Fibroblast of mammary gland (primary cell): ENCODE measurements around the gene C11orf68.

ENCODE experiments used
- DNase-seq: peaks from one replicate; pipeline ENCODE4 v3.0.0-alpha.2; 2010; ENCODE audit warnings: low read depth
- H3K4me3 ChIP-seq: 2 replicates; pipeline ENCODE4 v1.5.1; 2011; ENCODE audit warnings: low read depth, mild to moderate bottlenecking, low read length, moderate library complexity; ENCODE audit not compliant: control insufficient read depth
- TF ChIP-seq, protein P1 (sequence below): conservative IDR thresholded peaks from 2 replicates; pipeline ENCODE4 v1.5.1; 2011; ENCODE audit warnings: low read depth, low read length, inconsistent platforms; ENCODE audit not compliant: control insufficient read depth, insufficient read depth

The C11orf68 gene

DNA sequence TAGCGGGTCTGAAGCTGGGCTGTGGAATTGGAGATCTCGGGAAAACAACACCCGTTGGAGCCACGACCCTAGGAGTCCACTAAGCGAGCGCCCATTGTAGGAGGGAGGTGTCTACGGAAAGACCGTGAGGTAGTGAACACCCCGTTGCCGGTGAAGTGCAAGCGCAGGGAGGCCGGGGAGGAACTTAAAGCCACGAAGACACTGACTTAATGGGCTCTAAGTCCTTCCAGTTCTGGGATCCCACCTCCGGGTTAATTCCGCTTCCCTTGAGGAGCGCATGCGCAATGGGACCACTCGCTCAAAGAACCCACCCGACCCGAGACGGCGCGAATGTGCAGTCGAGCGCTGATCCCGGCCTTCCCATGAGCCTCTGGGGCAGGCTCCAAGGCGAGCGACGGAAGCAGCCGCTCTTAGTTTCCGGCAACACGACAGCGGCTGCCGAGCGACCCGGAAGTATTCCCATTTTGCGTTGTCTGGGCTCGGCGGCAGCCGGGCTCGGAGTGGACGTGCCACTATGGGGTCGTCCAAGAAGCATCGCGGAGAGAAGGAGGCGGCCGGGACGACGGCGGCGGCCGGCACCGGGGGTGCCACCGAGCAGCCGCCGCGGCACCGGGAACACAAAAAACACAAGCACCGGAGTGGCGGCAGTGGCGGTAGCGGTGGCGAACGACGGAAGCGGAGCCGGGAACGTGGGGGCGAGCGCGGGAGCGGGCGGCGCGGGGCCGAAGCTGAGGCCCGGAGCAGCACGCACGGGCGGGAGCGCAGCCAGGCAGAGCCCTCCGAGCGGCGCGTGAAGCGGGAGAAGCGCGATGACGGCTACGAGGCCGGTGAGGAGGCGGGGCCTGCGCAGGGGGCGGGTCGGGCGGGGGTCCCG, 42.6 kb upstream of the C11orf68 start, which contains the start of gene SART1:
SART1 (plus strand) TSS at position 468 of the 874 bp plus-strand sequence; CDS start at position 515, 47 bp downstream.
- peak within 1 kb of the TSS; percentile 88 for H3K4me3 ChIP-seq
- DNase-seq: peak; percentile 97
- TF ChIP-seq, protein P1, sequence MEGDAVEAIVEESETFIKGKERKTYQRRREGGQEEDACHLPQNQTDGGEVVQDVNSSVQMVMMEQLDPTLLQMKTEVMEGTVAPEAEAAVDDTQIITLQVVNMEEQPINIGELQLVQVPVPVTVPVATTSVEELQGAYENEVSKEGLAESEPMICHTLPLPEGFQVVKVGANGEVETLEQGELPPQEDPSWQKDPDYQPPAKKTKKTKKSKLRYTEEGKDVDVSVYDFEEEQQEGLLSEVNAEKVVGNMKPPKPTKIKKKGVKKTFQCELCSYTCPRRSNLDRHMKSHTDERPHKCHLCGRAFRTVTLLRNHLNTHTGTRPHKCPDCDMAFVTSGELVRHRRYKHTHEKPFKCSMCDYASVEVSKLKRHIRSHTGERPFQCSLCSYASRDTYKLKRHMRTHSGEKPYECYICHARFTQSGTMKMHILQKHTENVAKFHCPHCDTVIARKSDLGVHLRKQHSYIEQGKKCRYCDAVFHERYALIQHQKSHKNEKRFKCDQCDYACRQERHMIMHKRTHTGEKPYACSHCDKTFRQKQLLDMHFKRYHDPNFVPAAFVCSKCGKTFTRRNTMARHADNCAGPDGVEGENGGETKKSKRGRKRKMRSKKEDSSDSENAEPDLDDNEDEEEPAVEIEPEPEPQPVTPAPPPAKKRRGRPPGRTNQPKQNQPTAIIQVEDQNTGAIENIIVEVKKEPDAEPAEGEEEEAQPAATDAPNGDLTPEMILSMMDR: no peak

DNA sequence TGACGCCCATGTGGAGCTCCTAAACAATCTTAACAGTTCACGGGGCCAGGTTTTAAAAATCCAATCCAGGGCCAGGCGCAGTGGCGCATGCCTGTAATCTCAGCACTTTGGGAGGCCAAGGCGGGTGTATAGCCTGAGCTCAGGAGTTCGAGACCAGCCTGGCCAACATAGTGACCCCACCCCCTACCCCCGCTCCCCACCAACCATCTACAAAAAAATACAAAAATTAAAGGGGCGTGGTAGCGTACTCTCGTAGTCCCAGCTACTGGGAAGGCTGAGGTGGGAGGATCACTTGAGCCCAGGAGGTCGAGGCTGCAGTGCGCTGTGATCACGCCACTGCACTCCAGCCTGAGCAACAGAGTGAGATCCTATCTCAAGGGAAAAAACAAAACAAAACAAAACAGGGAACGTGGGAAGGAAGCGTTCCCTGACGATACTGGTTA, 42.0 kb upstream of the C11orf68 start:
- TF ChIP-seq, protein P1: no peak
- DNase-seq: no peak
- H3K4me3 ChIP-seq: peak overlapping the region; percentile 88

DNA sequence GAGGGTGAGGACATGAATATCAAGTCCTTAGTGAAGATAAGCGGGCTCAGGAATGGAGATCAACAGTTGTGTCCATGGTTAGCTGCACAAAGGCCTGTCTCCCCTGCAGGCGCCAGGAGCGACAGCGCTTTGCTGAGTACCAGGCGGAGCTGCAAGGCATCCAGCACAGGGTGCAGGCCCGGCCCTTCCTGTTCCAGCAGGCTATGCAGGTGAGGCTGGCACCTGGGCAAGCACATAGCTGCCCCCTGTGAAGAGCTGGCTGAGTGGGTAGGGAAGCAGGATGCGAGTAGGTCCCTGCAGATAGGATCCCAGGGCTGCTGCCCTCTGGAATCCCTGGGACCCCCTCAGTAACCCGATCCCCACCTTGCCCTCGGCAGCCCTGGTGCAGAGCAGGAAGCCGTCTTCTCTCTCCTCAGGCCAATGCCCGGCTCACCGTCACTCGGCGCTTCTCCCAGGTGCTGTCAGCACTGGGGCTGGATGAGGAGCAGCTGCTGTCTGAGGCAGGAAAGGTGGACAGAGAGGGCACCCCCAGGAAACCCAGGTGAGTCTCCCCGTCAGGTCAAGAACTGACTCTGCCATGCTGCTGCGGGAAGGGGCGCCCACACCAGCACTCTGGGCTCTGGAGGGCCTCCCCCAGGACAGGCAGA, 40.0 kb upstream of the C11orf68 start:
- no peak for DNase-seq
- no peak overlapping the region for H3K4me3 ChIP-seq
- TF ChIP-seq, protein P1: no peak

DNA sequence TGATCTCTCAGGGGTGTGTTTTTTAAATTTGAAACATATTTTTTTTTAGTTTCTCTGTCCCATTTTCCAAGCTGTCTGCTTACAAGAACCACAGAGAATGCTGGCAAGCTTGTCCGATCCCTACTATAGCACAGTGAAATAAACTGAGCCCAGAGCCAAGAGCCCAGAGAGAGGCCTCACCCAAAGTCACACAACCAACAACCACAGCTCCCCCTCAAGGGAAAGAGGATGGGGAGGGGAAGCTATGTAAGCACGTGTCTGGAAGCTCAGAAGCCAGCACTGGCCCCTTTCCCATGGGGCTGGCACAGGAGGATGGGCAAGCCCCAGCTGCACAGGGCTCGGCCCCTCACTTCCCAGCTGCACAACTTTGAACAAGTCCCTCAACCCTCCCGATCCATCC, 39.4 kb upstream of the C11orf68 start:
- no peak for DNase-seq
- TF ChIP-seq, protein P1: no peak
- no peak overlapping the region for H3K4me3 ChIP-seq

DNA sequence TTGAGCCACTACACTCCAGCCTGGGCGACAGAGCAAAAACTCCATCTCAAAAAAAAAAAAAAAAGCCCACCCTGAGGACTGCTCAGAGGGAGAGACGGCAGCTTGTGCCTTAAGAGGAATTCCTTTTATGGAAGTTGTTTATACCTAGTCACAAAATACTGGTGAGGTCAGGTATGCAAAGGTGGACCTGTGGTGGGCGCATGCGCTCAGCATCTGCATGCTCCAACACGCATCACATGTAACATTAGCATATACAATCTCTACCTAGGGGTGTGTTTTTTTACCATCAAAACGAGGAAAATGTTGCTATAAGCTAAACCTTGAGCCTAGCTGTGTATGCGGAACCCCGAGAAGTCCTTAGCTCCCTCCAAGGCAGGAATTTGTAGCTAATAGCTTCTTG, 35.9 kb upstream of the C11orf68 start:
- H3K4me3 ChIP-seq: no peak overlapping the region
- no peak for DNase-seq
- TF ChIP-seq, protein P1: no peak

DNA sequence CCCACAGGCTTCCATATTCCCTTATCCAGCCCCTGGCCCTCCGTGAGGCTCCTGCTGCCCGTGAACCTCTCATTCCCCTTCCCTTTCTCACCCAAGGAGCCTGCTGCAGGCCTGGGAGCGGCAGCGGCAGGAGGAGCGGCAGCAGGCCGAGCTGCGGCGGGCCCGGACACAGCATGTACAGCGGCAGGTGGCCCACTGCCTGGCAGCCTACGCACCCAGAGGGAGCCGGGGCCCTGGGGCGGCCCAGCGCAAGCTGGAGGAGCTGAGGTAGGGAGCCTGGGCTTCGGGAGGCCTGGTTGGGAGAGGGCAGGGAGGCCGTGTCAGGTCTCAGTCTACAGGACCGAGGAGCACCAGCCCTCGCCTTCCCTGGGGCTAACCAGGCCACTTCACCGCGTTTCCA, 34.6 kb upstream of the C11orf68 start:
- H3K4me3 ChIP-seq: no peak overlapping the region
- TF ChIP-seq, protein P1: no peak
- no peak for DNase-seq
